K562 (cell line): ENCODE data around the gene PRSS8. TPM values are rescaled to one million over a fixed set of nuclear protein-coding genes. Genes with fewer than 3 reads are reported as not detected.

Experiments used
- ATAC-seq: fragments of 200-7000 bp; cut with Tn5 transposase; 3 replicates; pipeline ENCODE4 v1.9.1; 2020; ENCODE audit warnings: moderate library complexity
- BruUV-seq: library from RNA; stranded (reverse); fragments of 400-500 nt; replicated peaks from 2 replicates; lab custom pipeline; 2021; lab: Mats Ljungman, UMichigan
- CTCF ChIA-PET: fragments of 300-600 bp; formaldehyde crosslinking; extraction: SDS; loops from one replicate; lab custom pipeline; 2021; ENCODE audit warnings: low intra/inter-chr PET ratio; lab: Yijun Ruan, JAX
- POLR2A ChIA-PET: fragments of 300-600, 350-650 bp; sonication (Branson Sonifier 250); formaldehyde crosslinking; extraction: SDS; loops from one replicate; lab custom pipeline; 2021; ENCODE audit warnings: antibody characterized with exemption, inconsistent platforms; lab: Yijun Ruan, JAX
- DNase-seq, 4 experiments: peaks; one replicate each; pipeline versions ENCODE4 v3.0.0 to v3.0.0-alpha.2; 2011 to 2018; ENCODE audit warnings: low spot score in 3 of 4, mixed read lengths in 3 of 4; ENCODE audit errors: extremely low read depth in 1 of 4
- FAIRE-seq: peaks from 2 replicates; lab custom pipeline; 2011; peaks lifted over from hg19 to GRCh38; lab: Jason Lieb, UNC
- H2AFZ ChIP-seq: 2 replicates; pipeline ENCODE4 v1.6.0; 2011; ENCODE audit warnings: low read depth, low read length, control low read depth, inconsistent platforms
- H3K27ac ChIP-seq: fragments of 200-600 bp; 3 replicates; pipeline ENCODE4 v1.8.0; 2011; ENCODE audit warnings: low read depth, mild to moderate bottlenecking, control low read depth, inconsistent platforms, low read length, moderate library complexity, mixed read lengths; ENCODE audit errors: extremely low read depth
- H3K27me3 ChIP-seq, 2 experiments: fragments of 300-600 bp in 1 of 2; 2 replicates in 1 of 2; 3 replicates in 1 of 2; pipeline versions ENCODE4 v1.6.0 to v1.8.0; 2011; ENCODE audit warnings: inconsistent platforms in 2 of 2, low read length in 2 of 2, mild to moderate bottlenecking in 1 of 2, mixed read lengths in 1 of 2, moderate library complexity in 1 of 2; ENCODE audit not compliant: control insufficient read depth in 2 of 2, insufficient read depth in 2 of 2
- H3K36me3 ChIP-seq: fragments of 300-600 bp; 3 replicates; pipeline ENCODE4 v1.8.0; 2011; ENCODE audit warnings: mild to moderate bottlenecking, low read length, inconsistent platforms; ENCODE audit not compliant: control insufficient read depth, insufficient read depth
- H3K4me1 ChIP-seq, 2 experiments: fragments of 200-600 bp in 1 of 2; replicated peaks in 1 of 2; 2 replicates in 1 of 2; 3 replicates in 1 of 2; pipeline versions ENCODE4 v1.5.1 to v1.8.0; 2011; ENCODE audit warnings: inconsistent platforms in 2 of 2, low read length in 2 of 2, mild to moderate bottlenecking in 1 of 2, mixed read lengths in 1 of 2, moderate library complexity in 1 of 2; ENCODE audit not compliant: control insufficient read depth in 2 of 2, insufficient read depth in 2 of 2
- H3K4me2 ChIP-seq: 2 replicates; pipeline ENCODE4 v1.6.1; 2011; ENCODE audit warnings: low read length, control low read depth, inconsistent platforms, mixed read lengths; ENCODE audit not compliant: insufficient read depth
- H3K4me3 ChIP-seq: fragments of 200-600 bp; sonication (generic), shearing (Covaris generic); 2 replicates; pipeline ENCODE4 v1.5.1; 2016; ENCODE audit warnings: control low read depth, inconsistent platforms
- H3K79me2 ChIP-seq: fragments of 200-600 bp; 3 replicates; pipeline ENCODE4 v1.8.0; 2011; ENCODE audit warnings: low read length, inconsistent platforms; ENCODE audit not compliant: control insufficient read depth, insufficient read depth
- H3K9ac ChIP-seq, 2 experiments: 2 replicates each; pipeline versions ENCODE4 v1.6.0 to v1.6.1; 2011; ENCODE audit warnings: low read depth in 2 of 2, low read length in 2 of 2, control low read depth in 1 of 2, inconsistent platforms in 1 of 2, mild to moderate bottlenecking in 1 of 2, mixed read lengths in 1 of 2; ENCODE audit not compliant: insufficient read depth in 1 of 2
- H3K9me1 ChIP-seq: one replicate; pipeline ENCODE4 v1.6.0; 2011; ENCODE audit warnings: inconsistent platforms, mild to moderate bottlenecking, low read length, moderate library complexity; ENCODE audit not compliant: control insufficient read depth, insufficient read depth
- H3K9me3 ChIP-seq: replicated peaks from 2 replicates; pipeline ENCODE4 v1.5.1; 2011; ENCODE audit warnings: low read depth, low read length, inconsistent platforms; ENCODE audit not compliant: control insufficient read depth, insufficient read depth
- H4K20me1 ChIP-seq: replicated peaks from 2 replicates; pipeline ENCODE4 v1.6.1; 2011; ENCODE audit warnings: low read length, inconsistent platforms, mixed read lengths; ENCODE audit not compliant: control insufficient read depth, insufficient read depth
- ATF3 ChIP-seq, 2 experiments: fragments of 450-650 bp in 1 of 2; sonication (generic) in 1 of 2; formaldehyde crosslinking in 1 of 2; IDR thresholded peaks in 1 of 2; conservative IDR thresholded peaks in 1 of 2; 2 replicates each; pipeline versions ENCODE4 v1.6.1 to v1.8.1; 2016 to 2023; ENCODE audit warnings: mild to moderate bottlenecking in 2 of 2, moderate library complexity in 2 of 2, inconsistent platforms in 1 of 2, missing genetic modification reagents in 1 of 2
- CSDE1 ChIP-seq, 2 experiments: fragments of 450-650 bp; IDR thresholded peaks; 2 replicates each; pipeline ENCODE4 v1.6.1; 2016; ENCODE audit warnings: mild to moderate bottlenecking in 1 of 2
- JUND ChIP-seq, 2 experiments: IDR thresholded peaks; 2 replicates in 1 of 2; 3 replicates in 1 of 2; pipeline ENCODE4 v1.6.1; 2011; ENCODE audit warnings: borderline replicate concordance in 2 of 2, low read depth in 2 of 2, low read length in 2 of 2, improper control_type of control experiment in 1 of 2, missing biosample characterization in 1 of 2, missing genetic modification characterization in 1 of 2, missing genetic modification reagents in 1 of 2
- PRDM10 ChIP-seq: fragments of 450-650 bp; IDR thresholded peaks from 2 replicates; pipeline ENCODE4 v1.6.1; 2018; ENCODE audit not compliant: partially characterized antibody
- ZNF121 ChIP-seq: sonication (generic); formaldehyde crosslinking; conservative IDR thresholded peaks from 2 replicates; pipeline ENCODE4 v1.8.0; 2022; ENCODE audit warnings: missing genetic modification reagents
- ZNF232 ChIP-seq: sonication (generic); formaldehyde crosslinking; IDR thresholded peaks from 2 replicates; pipeline ENCODE4 v1.8.0; 2022; ENCODE audit warnings: mild to moderate bottlenecking, missing genetic modification reagents
- WGBS: fragments of 100-300 bp; shearing (Covaris generic); methylation state at CpG from one replicate; pipeline ENCODE4 v1.1.6; 2016; ENCODE audit warnings: low coverage, mixed read lengths; ENCODE audit not compliant: insufficient coverage; ENCODE audit errors: missing lambda C conversion rate; 5-methylcytosine and 5-hydroxymethylcytosine counted together
- in situ Hi-C: fragments of 300-500 bp; cut with MboI; formaldehyde crosslinking; loops from 4 replicates; pipeline ENCODE4 v1.15.0; 2018; ENCODE audit warnings: inconsistent platforms, mixed read lengths
- intact Hi-C: fragments of 100-400 bp; cut with micrococcal nuclease; formaldehyde crosslinking; loops from 2 replicates; pipeline ENCODE4 v1.14.2; 2022
- polyA plus RNA-seq, 8 experiments: library from polyadenylated mRNA; depleted of rRNA in 4 of 8; stranded (reverse) in 5 of 8; unstranded in 3 of 8; fragments of >200 nt; fragmentation: Nextera tagmentation in 2 of 8; fragmentation: Illumina TruSeq in 1 of 8; extraction: Ambion mirVana in 2 of 8; extraction: Trizol in 1 of 8; gene quantifications; 2 replicates each; pipeline versions ENCODE4 v1.2.1 to v1.2.3, GENCODE V29; 2011 to 2014; ENCODE audit warnings: inconsistent platforms in 1 of 8, missing spikeins in 1 of 8
- total RNA-seq, 7 experiments: library from RNA; depleted of rRNA in 6 of 7; stranded (reverse); fragments of >200 nt in 6 of 7; fragmentation: Illumina TruSeq in 2 of 7; extraction: Trizol in 2 of 7; gene quantifications; 2 replicates each; pipeline versions ENCODE4 v1.2.1 to v1.2.3, GENCODE V29; 2011 to 2021; ENCODE audit warnings: low replicate concordance in 1 of 7
- TF ChIP-seq, protein P1 (sequence below): sonication (generic); formaldehyde crosslinking; IDR thresholded peaks from 2 replicates; pipeline ENCODE4 v1.8.1; 2023; ENCODE audit warnings: mild to moderate bottlenecking, missing genetic modification reagents

PRSS8 gene
- total and polyA plus RNA-seq, 9 of the 15 experiments (the other 6 are each of a cell fraction or from before 2014, with no cell fraction given) = 0.25 to 3.9 (median 1.3) TPM; not detected in 1

DNA sequence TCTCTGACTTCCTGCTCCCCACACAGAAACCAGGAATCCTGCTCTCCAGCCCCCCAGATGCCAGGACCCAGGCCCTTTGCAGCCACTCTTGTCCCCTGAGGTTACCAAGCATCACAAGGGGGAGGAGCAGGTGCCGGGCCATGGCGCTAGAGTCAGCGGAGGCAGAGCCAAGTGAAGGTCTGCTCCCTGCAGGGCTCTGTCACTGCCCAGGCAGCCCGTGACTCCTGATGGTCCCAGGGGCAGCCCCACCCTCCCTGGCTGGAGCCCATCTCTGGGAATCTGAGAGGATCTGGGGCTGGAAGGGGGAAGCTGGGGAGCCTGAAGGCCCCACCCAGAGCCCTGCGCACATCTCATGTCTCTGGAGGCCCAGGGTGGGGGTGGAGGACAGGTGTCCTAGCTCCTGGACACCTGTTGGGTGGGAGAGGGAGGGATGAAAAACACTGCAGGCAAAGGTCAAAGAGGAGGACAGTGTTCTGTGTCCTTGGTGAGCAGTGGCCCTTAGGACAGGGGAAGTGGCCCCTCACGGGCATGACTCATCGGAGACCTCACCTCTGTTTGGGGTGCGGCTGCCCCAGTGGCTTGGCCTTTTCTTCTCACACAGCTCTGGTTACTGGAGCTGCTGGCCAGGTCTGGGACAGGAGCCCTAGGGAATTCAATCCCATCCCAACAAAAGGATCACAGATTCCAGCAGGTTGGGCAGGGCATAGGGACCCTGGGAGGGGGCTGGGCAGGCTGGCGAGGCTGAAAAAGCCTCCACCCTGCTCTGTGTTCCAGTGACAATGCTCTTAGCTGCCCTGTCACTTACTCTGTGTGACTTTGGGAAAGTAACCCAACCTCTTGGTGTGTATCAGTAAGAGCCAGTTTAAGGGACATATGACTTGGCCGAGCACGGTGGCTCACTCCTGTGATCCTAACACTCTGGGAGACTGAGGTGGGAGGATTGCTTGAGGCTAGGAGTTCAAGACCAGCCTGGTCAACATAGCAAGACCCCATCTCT is 14.7 kb upstream of the PRSS8 start, which contains the start of gene PRSS36:
Gene PRSS36, minus strand, starts transcription at position 173 of the 997 bp plus-strand sequence. Its CDS starts 31 bp downstream, at position 142.
- Histone ChIP-seq H3K27ac (no peak within 1 kb of the TSS), H3K9me1 (no peaks in the 10 kb centered on the region), H3K27me3 (peaks cover 15 to 21% of the 10 kb centered on the region in 2 experiments; a peak in 4 of 5 replicates), H3K4me2 (no peak within 1 kb of the TSS), H3K79me2 (no peaks in the 10 kb centered on the region), H4K20me1 (no peaks in the 10 kb centered on the region; the same call in 1 of the 2 replicates), H3K36me3 (no peaks in the 10 kb centered on the region), H3K9me3 (no peaks in the 10 kb centered on the region), H3K9ac (peak within 1 kb of the TSS in 1 of 2 experiments; percentile 81; a peak in 2 of 4 replicates), H2AFZ (no peak within 1 kb of the TSS), H3K4me1 (peaks cover 0 to 25% of the 10 kb centered on the region in 2 experiments; a peak in 3 of 5 replicates), H3K4me3 (no peak within 1 kb of the TSS)
- no TSS peak for BruUV-seq
- FAIRE-seq (no peak), DNase-seq (peak in 1 of 4 experiments; percentile 32), ATAC-seq (0 out of 3 replicates have a peak, but pooled peaks have one; percentile 5)
- 36% methylated on average over 10 of the region's 11 CpGs for WGBS
- peak; percentile 55; the same call in 1 of the 2 replicates for TF ChIP-seq JUND (IDR thresholded peaks at IDR 0.05; ENCODE audit: borderline replicate concordance, low read depth, low read length)
- peak; percentile 43; the same call in 1 of the 3 replicates for TF ChIP-seq JUND (tag; IDR thresholded peaks at IDR 0.05; ENCODE audit: borderline replicate concordance, low read depth, low read length)
- TF ChIP-seq, protein P1, sequence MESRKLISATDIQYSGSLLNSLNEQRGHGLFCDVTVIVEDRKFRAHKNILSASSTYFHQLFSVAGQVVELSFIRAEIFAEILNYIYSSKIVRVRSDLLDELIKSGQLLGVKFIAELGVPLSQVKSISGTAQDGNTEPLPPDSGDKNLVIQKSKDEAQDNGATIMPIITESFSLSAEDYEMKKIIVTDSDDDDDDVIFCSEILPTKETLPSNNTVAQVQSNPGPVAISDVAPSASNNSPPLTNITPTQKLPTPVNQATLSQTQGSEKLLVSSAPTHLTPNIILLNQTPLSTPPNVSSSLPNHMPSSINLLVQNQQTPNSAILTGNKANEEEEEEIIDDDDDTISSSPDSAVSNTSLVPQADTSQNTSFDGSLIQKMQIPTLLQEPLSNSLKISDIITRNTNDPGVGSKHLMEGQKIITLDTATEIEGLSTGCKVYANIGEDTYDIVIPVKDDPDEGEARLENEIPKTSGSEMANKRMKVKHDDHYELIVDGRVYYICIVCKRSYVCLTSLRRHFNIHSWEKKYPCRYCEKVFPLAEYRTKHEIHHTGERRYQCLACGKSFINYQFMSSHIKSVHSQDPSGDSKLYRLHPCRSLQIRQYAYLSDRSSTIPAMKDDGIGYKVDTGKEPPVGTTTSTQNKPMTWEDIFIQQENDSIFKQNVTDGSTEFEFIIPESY (CRISPR knock-in tag) = peak; percentile 85
- 0 out of 2 replicates have a peak, but pooled peaks have one; percentile 9 for TF ChIP-seq ZNF121 (CRISPR knock-in tag)
- no peak for TF ChIP-seq ZNF232
- peak; percentile 67 for TF ChIP-seq ATF3 (IDR thresholded peaks at IDR 0.05)
- no peak for TF ChIP-seq ATF3 (CRISPR knock-in tag; conservative IDR thresholded peaks at IDR 0.05)
- TF ChIP-seq CSDE1 (IDR thresholded peaks at IDR 0.05) = no peak
- peak; percentile 22 for TF ChIP-seq PRDM10
- intact Hi-C loops (loop anchor here (10.0 kb wide), 1 partner anchor 165 kb away; the partner anchor contains the start of gene HSD3B7), in situ Hi-C loops (no loop called here)
- ChIA-PET CTCF (no interaction called here), POLR2A (interaction anchor here (0.8 to 2.3 kb wide), 3 partner anchors 9 to 302 kb away, joined by 3 to 9 read pairs (median 9); partner anchors contain the start of gene FUS)
